Adrenal gland (tissue), 12 donors: ENCODE data around the gene ACVRL1. TPM values are rescaled to one million over a fixed set of nuclear protein-coding genes. Genes with fewer than 3 reads are reported as not detected.
A peak's percentile ranks its signal among the peaks of the same experiment; 100 is the strongest.

Experiments used
- DNase-seq, 7 donors: peaks; one replicate each; pipeline ENCODE4 v3.0.0-alpha.2; 2019 to 2020
- H3K27ac ChIP-seq, 5 donors: fragments of 200-600 bp; sonication (generic) in 4 of 5; 1 replicate in 3 of 5; 2 replicates in 2 of 5; pipeline versions ENCODE4 v1.5.1 to v1.8.0; 2016 to 2020; ENCODE audit warnings: mild to moderate bottlenecking in 1 of 5
- H3K27me3 ChIP-seq: fragments of 200-600 bp; 2 replicates; pipeline ENCODE4 v1.8.0; 2021
- H3K36me3 ChIP-seq, 2 donors: fragments of 200-600 bp; replicated peaks in 1 of 2; 1 replicate in 1 of 2; 2 replicates in 1 of 2; pipeline versions ENCODE4 v1.5.1 to v1.8.0; 2018 to 2022
- H3K4me1 ChIP-seq, 2 donors: fragments of 200-600 bp; replicated peaks in 1 of 2; 1 replicate in 1 of 2; 2 replicates in 1 of 2; pipeline versions ENCODE4 v1.5.1 to v1.8.0; 2018 to 2021
- H3K4me3 ChIP-seq, 4 donors: fragments of 200-600 bp; sonication (generic) in 3 of 4; one replicate each; pipeline ENCODE4 v1.5.1; 2016 to 2018
- H3K9me3 ChIP-seq, 3 donors: fragments of 200-600 bp; sonication (generic) in 1 of 3; replicated peaks in 1 of 3; 1 replicate in 2 of 3; 2 replicates in 1 of 3; pipeline versions ENCODE4 v1.5.1 to v1.8.0; 2016 to 2021
- POLR2A ChIP-seq, 2 donors: fragments of 450-650 bp; IDR thresholded peaks; one replicate each; pipeline ENCODE4 v1.6.1; 2017; ENCODE audit warnings: antibody characterized with exemption in 2 of 2, mild to moderate bottlenecking in 2 of 2, moderate library complexity in 1 of 2
- WGBS, 4 donors: extraction: QIAGEN DNeasy Blood & Tissue Kit in 2 of 4; methylation state at CpG; one replicate each; pipeline versions ENCODE4 v1.1.5 to v1.1.7; 2013 to 2017; 5-methylcytosine and 5-hydroxymethylcytosine counted together
- intact Hi-C, 2 donors: fragments of 100-400 bp; cut with DNase I; formaldehyde crosslinking; loops; one replicate each; pipeline versions ENCODE4 v1.14.1 to v1.15.0; 2022 to 2023
- polyA plus RNA-seq, 3 donors: library from polyadenylated mRNA; stranded (reverse); fragments of 200-250 nt in 2 of 3; fragments of 350-450 nt in 1 of 3; fragmentation: Illumina TruSeq in 1 of 3; extraction: RNeasy Lipid Tissue Mini Kit (QIAGEN cat#74804) in 1 of 3; gene quantifications; one replicate each; pipeline ENCODE4 v1.2.3, GENCODE V29; 2013 to 2014
- total RNA-seq, 9 donors: library from RNA; depleted of rRNA in 4 of 9; stranded (reverse); fragments of >200 nt in 4 of 9; fragments of 120-200 nt in 1 of 9; fragmentation: NEBNext Ultra II Directional in 1 of 9; extraction: Animal tissue kit (Norgen Biotek cat#: 25700) in 1 of 9; gene quantifications; one replicate each; pipeline versions ENCODE4 v1.1.0 to v1.2.4, GENCODE V29; 2013 to 2023
- TF ChIP-seq, protein P1 (sequence below), 6 experiments: fragments of 450-650 bp in 4 of 6; fragments of 200-600 bp in 2 of 6; sonication (generic) in 1 of 6; IDR thresholded peaks; 1 replicate in 5 of 6; 2 replicates in 1 of 6; pipeline versions ENCODE4 v1.5.1 to v1.8.0; 2016 to 2021; ENCODE audit warnings: antibody characterized with exemption in 6 of 6, mild to moderate bottlenecking in 2 of 6, moderate library complexity in 1 of 6
- donor health status: healthy with polysubstance abuse.
- donor health status: Bipolar disorder and iron deficiency.
- donor health status: DM: yes; HTN: yes; CAD: no.
- donor health status: DM: no; HTN: no; CAD: no.
- donor health status: DM: no; HTN: no; CAD: no.
- donor health status: DM: yes; HTN: yes; CAD: no.

ACVRL1 gene
- total and polyA plus RNA-seq, 12 donors, result 7.8 to 117 (median 43.7) TPM

DNA sequence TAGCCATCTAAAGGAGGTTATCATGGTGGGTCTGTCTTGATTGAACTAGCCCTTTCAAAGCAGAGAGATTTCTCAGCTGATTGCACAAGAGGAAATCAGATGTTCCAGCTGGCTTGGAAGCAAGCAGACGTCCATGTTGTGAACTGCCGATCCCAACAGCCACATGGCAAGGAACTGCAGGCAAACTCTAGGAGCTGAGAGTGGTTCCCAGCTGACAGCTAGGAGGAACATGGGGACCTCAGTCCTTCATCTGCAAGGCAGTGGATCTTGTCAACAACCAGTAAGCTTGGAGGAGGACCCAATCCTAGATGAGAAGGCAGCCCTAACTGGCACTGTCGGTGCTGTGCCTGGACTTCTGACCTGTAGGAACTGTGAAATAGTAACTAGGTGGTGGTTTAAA lies 51.9 kb downstream of the ACVRL1 start:
- TF ChIP-seq POLR2A (IDR thresholded peaks at IDR 0.05), result no peak
- TF ChIP-seq, protein P1, sequence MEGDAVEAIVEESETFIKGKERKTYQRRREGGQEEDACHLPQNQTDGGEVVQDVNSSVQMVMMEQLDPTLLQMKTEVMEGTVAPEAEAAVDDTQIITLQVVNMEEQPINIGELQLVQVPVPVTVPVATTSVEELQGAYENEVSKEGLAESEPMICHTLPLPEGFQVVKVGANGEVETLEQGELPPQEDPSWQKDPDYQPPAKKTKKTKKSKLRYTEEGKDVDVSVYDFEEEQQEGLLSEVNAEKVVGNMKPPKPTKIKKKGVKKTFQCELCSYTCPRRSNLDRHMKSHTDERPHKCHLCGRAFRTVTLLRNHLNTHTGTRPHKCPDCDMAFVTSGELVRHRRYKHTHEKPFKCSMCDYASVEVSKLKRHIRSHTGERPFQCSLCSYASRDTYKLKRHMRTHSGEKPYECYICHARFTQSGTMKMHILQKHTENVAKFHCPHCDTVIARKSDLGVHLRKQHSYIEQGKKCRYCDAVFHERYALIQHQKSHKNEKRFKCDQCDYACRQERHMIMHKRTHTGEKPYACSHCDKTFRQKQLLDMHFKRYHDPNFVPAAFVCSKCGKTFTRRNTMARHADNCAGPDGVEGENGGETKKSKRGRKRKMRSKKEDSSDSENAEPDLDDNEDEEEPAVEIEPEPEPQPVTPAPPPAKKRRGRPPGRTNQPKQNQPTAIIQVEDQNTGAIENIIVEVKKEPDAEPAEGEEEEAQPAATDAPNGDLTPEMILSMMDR (IDR thresholded peaks at IDR 0.05), result no peak
- peak overlapping the region in 1 of 5 donors; percentile 60 for H3K27ac ChIP-seq
- H3K9me3 ChIP-seq, result no peaks in the 10 kb centered on the region
- no peak overlapping the region for H3K4me3 ChIP-seq
- intact Hi-C loops, result no loop called here
- DNase-seq, result peak in 5 of 7 donors; percentile 29 to 66 (median 39)
- H3K27me3 ChIP-seq, result no peaks in the 10 kb centered on the region
- H3K36me3 ChIP-seq, result no peaks in the 10 kb centered on the region
- H3K4me1 ChIP-seq, result peaks cover 9 to 62% of the 10 kb centered on the region in 2 donors
- WGBS, 4 donors, result 37 to 92% (median 63%) methylated on average over 1 to 3 of the region's 3 CpGs

- DNase-seq, result no peak
- H3K4me1 ChIP-seq, result peaks cover 2 to 55% of the 10 kb centered on the region in 2 donors
- H3K4me3 ChIP-seq, result no peak overlapping the region
- 88 to 95% (median 89%) methylated on average over 4 of the region's 4 CpGs for WGBS, 4 donors
- intact Hi-C loops, result no loop called here
- H3K9me3 ChIP-seq, result no peaks in the 10 kb centered on the region
- no peaks in the 10 kb centered on the region for H3K36me3 ChIP-seq
- TF ChIP-seq, protein P1 (IDR thresholded peaks at IDR 0.05), result no peak
- no peak for TF ChIP-seq POLR2A (IDR thresholded peaks at IDR 0.05)
- no peak overlapping the region for H3K27ac ChIP-seq
- no peaks in the 10 kb centered on the region for H3K27me3 ChIP-seq
Measured at GRCh38 chr12:51959921-51960320, 52.6 kb downstream of the ACVRL1 start.

DNA sequence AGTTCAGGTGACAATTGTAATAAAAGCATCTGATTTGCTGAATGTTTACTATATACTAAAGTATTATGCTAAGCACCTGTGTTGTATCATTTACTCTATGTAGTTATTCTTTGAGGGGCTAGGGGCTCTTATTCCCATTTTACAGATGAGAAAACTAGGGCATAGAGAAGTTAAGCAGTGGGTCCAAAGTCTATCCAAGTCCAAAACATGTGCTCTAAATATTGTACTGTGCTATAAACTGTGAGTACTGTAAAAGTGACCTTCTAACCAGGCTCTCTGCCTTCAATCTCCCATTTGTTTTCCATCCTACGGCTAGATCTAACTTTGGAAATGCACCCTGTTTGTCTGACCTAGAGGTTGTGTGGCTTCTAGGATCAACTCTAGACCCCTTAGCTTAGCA lies 53.2 kb downstream of the ACVRL1 start:
- no peaks in the 10 kb centered on the region for H3K27me3 ChIP-seq
- H3K9me3 ChIP-seq, result no peaks in the 10 kb centered on the region
- WGBS, 4 donors, result 60 to 78% (median 69%) methylated on average over 1 of the region's 1 CpG
- no peaks in the 10 kb centered on the region for H3K36me3 ChIP-seq
- no peak overlapping the region for H3K4me3 ChIP-seq
- H3K27ac ChIP-seq, result peak overlapping the region in 1 of 5 donors; percentile 19
- TF ChIP-seq, protein P1 (IDR thresholded peaks at IDR 0.05), result no peak
- TF ChIP-seq POLR2A (IDR thresholded peaks at IDR 0.05), result no peak
- intact Hi-C loops, result no loop called here
- H3K4me1 ChIP-seq, result peaks cover 0 to 49% of the 10 kb centered on the region in 2 donors
- DNase-seq, result no peak

DNA sequence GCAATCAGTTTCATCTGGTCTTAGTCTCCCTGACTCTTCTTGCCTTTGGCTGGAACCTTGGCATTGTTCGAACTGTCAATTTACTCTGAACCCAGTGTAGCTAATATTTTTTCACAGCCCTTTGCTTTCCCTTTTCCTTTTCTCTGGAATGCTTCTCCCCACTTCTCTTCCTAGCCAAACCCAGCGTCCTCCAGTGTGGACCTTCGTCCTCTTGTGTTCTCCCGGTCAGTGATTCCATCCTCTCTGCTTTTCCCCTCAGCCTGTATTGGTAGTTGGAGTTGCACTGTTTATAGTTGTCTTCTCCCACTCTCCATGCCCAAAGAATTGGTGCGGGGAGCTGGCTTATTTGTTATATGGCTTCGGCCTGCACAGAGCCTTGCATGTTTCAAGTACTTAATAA lies 53.6 kb downstream of the ACVRL1 start:
- DNase-seq, result no peak
- WGBS, 4 donors, result 83 to 91% (median 89%) methylated on average over 6 of the region's 6 CpGs
- no peaks in the 10 kb centered on the region for H3K27me3 ChIP-seq
- no peaks in the 10 kb centered on the region for H3K9me3 ChIP-seq
- intact Hi-C loops, result no loop called here
- TF ChIP-seq, protein P1 (IDR thresholded peaks at IDR 0.05), result no peak
- TF ChIP-seq POLR2A (IDR thresholded peaks at IDR 0.05), result no peak
- H3K27ac ChIP-seq, result peak overlapping the region in 1 of 5 donors; percentile 19
- H3K4me3 ChIP-seq, result no peak overlapping the region
- peaks cover 0 to 45% of the 10 kb centered on the region in 2 donors for H3K4me1 ChIP-seq
- no peaks in the 10 kb centered on the region for H3K36me3 ChIP-seq
